Cerebellar nuclear complex (tissue), 1 donor: ENCODE results near the gene ZBTB39.
"Not testable (repeated sequence)": the region's sequence is repeated elsewhere in the genome, so short reads cannot be mapped to it uniquely, and the experiment has no call there.

ENCODE experiments used
- DNase-seq, 2 experiments: peaks; one replicate each; lab custom pipeline; 2025; lab: John Stamatoyannopoulos, UW

ZBTB39 gene

GRCh38 chr12:56980268-56980667 lies 26.1 kb downstream of the ZBTB39 start:
- no peak for DNase-seq

- no peak for DNase-seq
Measured at GRCh38 chr12:56979628-56980027, 26.7 kb downstream of the ZBTB39 start.

- no peak for DNase-seq
Measured at GRCh38 chr12:56978397-56979138, 27.8 kb downstream of the ZBTB39 start.

DNA sequence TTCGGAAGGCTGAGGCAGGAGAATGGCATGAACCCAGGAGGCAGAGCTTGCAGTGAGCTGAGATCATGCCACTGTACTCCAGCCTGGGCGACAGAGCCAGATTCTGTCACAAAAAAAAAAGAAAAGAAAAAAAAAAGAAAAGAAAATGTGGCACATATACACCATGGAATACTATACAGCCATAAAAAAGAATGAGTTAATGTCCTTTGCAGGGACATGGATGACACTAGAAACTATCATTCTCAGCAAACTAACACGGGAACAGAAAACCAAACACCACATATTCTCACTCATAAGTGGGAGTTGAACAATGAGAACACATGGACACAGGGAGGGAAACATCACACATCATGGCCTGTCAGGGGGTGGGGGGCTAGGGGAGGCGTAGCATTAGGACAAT lies 29.0 kb downstream of the ZBTB39 start:
- not testable (repeated sequence) for DNase-seq

- DNase-seq, result not testable (repeated sequence)
Measured at GRCh38 chr12:56974224-56974623, 32.1 kb downstream of the ZBTB39 start.

GRCh38 chr12:56968910-56969309 lies 37.4 kb downstream of the ZBTB39 start:
- not testable (repeated sequence) for DNase-seq

GRCh38 chr12:56965997-56966642 lies 40.2 kb downstream of the ZBTB39 start:
- DNase-seq, result not testable (repeated sequence)

GRCh38 chr12:56965124-56965523 lies 41.2 kb downstream of the ZBTB39 start:
- not testable (repeated sequence) for DNase-seq

- DNase-seq, result not testable (repeated sequence)
Measured at GRCh38 chr12:56963557-56963956, 42.8 kb downstream of the ZBTB39 start.

- not testable (repeated sequence) for DNase-seq
Measured at GRCh38 chr12:56962247-56962646, 44.1 kb downstream of the ZBTB39 start.

- DNase-seq, result no peak
Measured at GRCh38 chr12:56958422-56958821, 47.9 kb downstream of the ZBTB39 start.

GRCh38 chr12:56957229-56958052 lies 48.9 kb downstream of the ZBTB39 start, which contains the start of gene RDH16:
Gene RDH16, minus strand, starts transcription at chr12:56957608. Its CDS starts 146 bp downstream, at chr12:56957462.
- no peak for DNase-seq

- no peak for DNase-seq
Measured at GRCh38 chr12:56955631-56956256, 50.6 kb downstream of the ZBTB39 start.

GRCh38 chr12:56954958-56955355 lies 51.4 kb downstream of the ZBTB39 start:
- DNase-seq, result no peak

GRCh38 chr12:56954057-56954957 lies 52.0 kb downstream of the ZBTB39 start:
- DNase-seq, result no peak

DNA sequence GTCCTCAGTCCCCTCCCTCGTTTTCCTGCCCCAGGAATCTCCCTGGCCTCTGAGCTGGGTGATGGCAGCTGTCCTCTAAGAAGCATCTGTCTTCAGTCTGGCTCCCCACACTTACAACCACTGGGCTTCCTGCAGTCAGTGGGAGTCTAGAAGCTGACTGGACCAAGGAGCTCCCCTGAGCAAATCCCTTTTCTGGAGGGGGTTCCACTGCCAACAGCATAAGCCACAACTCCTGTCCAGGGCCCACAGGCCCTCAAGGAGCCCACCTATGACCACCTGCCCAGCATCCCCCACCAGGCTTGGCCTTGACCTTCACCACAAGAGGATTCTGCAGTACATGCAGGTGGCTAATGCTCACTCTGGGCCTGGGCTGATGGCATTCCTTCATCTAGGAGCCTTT lies 53.0 kb downstream of the ZBTB39 start:
- DNase-seq, result no peak

DNA sequence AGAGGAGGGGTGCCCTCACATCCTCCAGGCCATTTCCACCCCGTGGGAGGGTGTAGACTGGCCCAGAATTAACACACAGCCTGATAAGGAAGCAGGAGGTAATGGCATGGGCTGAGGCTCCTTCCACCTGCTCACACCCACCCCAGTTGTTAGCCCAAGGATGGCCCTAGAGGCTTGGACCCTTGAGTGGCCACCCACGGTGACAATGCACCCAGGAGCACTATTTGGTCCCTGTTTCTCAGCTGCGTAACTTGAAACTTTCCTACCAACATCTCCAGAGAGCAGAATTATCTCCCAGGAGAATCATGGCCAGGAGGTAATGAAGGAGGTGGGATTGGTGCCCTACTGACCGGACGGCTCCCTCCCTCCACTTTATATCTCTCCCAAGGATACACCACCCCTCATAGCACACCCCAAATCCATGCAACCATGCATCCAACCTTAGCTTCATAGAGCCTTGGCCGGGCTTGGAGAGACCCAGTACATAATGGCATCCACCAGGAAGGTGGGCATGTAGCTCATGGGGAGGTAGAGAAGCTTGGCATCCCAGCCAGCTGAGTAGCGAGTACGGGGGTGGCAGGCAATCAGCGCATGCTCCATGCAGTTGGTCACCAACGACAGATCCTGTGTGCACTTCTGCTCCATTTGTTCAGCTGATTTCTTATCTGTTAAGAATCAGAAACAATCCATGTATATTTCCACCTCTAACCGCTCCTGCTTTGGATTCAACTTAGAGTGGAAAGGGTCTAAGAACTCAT lies 54.6 kb downstream of the ZBTB39 start:
- DNase-seq, result no peak

- DNase-seq, result no peak
Measured at GRCh38 chr12:56948881-56949280, 57.5 kb downstream of the ZBTB39 start.
